ENCODE measurements around the gene GRHL3. TPM values are rescaled to one million over a fixed set of nuclear protein-coding genes. Genes with fewer than 3 reads are reported as not detected.

GRHL3 gene
- total RNA-seq, 1 experiment from 2014 or later, result 1.1 TPM

GRCh38 chr1:24308365-24309015 lies 10.7 kb upstream of the GRHL3 start:
- H3K27ac ChIP-seq, result peak overlapping the region; percentile 40; the same call in 1 of the 2 replicates
- TF ChIP-seq CTCF (conservative IDR thresholded peaks at IDR 0.05) (peak; percentile 32; the same call in 1 of the 2 replicates), EZH2 (IDR thresholded peaks at IDR 0.05; ENCODE audit: low read depth) (no peak)
- ChIA-PET POLR2A (ENCODE audit: unreplicated experiment) (interaction anchor here (0.5 kb wide), 1 partner anchor 12 kb away, joined by 5 read pairs; no protein-coding TSS in a partner anchor), CTCF (no interaction called here)
- peaks cover 31% of the 10 kb centered on the region for H3K4me1 ChIP-seq (replicated peaks; ENCODE audit: insufficient read depth)
- H3K9me2 ChIP-seq (ENCODE audit: insufficient read depth), result no peaks in the 10 kb centered on the region
- H2AFZ ChIP-seq, result no peak overlapping the region
- H3K27me3 ChIP-seq (ENCODE audit: insufficient read depth, low read depth), result no peaks in the 10 kb centered on the region
- H3K4me3 ChIP-seq, result no peak overlapping the region
- no TSS peak for BruUV-seq (replicated peaks)
- no peaks in the 10 kb centered on the region for H3K9me3 ChIP-seq (ENCODE audit: insufficient read depth, low read depth)
- no peaks in the 10 kb centered on the region for H3K36me3 ChIP-seq (ENCODE audit: low read depth)
- no peaks in the 10 kb centered on the region for H4K20me1 ChIP-seq (ENCODE audit: insufficient read depth)
- H3K4me2 ChIP-seq, result peak overlapping the region; percentile 55
- H3F3A ChIP-seq (ENCODE audit: insufficient read depth, low read depth), result peaks cover 13% of the 10 kb centered on the region; the same call in 1 of the 2 replicates
- DNase-seq, result no peak
- no peaks in the 10 kb centered on the region for H3K79me2 ChIP-seq (ENCODE audit: low read depth)
- intact Hi-C loops (cut with micrococcal nuclease; ENCODE audit: unreplicated experiment), result no loop called here

GRCh38 chr1:24309762-24310485 lies 9.2 kb upstream of the GRHL3 start:
- H3K27ac ChIP-seq, result no peak overlapping the region
- H3K27me3 ChIP-seq (ENCODE audit: insufficient read depth, low read depth), result no peaks in the 10 kb centered on the region
- H3K36me3 ChIP-seq (ENCODE audit: low read depth), result no peaks in the 10 kb centered on the region
- H3K79me2 ChIP-seq (ENCODE audit: low read depth), result no peaks in the 10 kb centered on the region
- peak in 1 of 2 experiments; percentile 71 for DNase-seq
- no peaks in the 10 kb centered on the region for H3K9me2 ChIP-seq (ENCODE audit: insufficient read depth)
- no TSS peak for BruUV-seq (replicated peaks)
- no peak for TF ChIP-seq CTCF (conservative IDR thresholded peaks at IDR 0.05)
- TF ChIP-seq EZH2 (IDR thresholded peaks at IDR 0.05; ENCODE audit: low read depth), result no peak
- no peak overlapping the region for H3K4me3 ChIP-seq
- H3K4me2 ChIP-seq, result no peak overlapping the region
- H2AFZ ChIP-seq, result no peak overlapping the region
- H4K20me1 ChIP-seq (ENCODE audit: insufficient read depth), result no peaks in the 10 kb centered on the region
- intact Hi-C loops (cut with micrococcal nuclease; ENCODE audit: unreplicated experiment), result no loop called here
- H3K4me1 ChIP-seq (replicated peaks; ENCODE audit: insufficient read depth), result peaks cover 31% of the 10 kb centered on the region
- ChIA-PET CTCF (interaction anchor here (1.0 kb wide), 1 partner anchor 108 kb away, joined by 3 read pairs; no protein-coding TSS in a partner anchor), POLR2A (ENCODE audit: unreplicated experiment) (no interaction called here)
- H3K9me3 ChIP-seq (ENCODE audit: insufficient read depth, low read depth), result no peaks in the 10 kb centered on the region
- H3F3A ChIP-seq (ENCODE audit: insufficient read depth, low read depth), result peaks cover 13% of the 10 kb centered on the region

- Histone ChIP-seq H4K20me1 (ENCODE audit: insufficient read depth) (no peaks in the 10 kb centered on the region), H3F3A (ENCODE audit: insufficient read depth, low read depth) (peaks cover 13% of the 10 kb centered on the region), H3K36me3 (ENCODE audit: low read depth) (no peaks in the 10 kb centered on the region), H3K4me3 (no peak overlapping the region), H3K27me3 (ENCODE audit: insufficient read depth, low read depth) (no peaks in the 10 kb centered on the region), H2AFZ (no peak overlapping the region), H3K27ac (no peak overlapping the region), H3K4me2 (no peak overlapping the region), H3K9me3 (ENCODE audit: insufficient read depth, low read depth) (no peaks in the 10 kb centered on the region), H3K9me2 (ENCODE audit: insufficient read depth) (no peaks in the 10 kb centered on the region), H3K79me2 (ENCODE audit: low read depth) (no peaks in the 10 kb centered on the region), H3K4me1 (replicated peaks; ENCODE audit: insufficient read depth) (peaks cover 32% of the 10 kb centered on the region)
- ChIA-PET CTCF (no interaction called here), POLR2A (ENCODE audit: unreplicated experiment) (no interaction called here)
- no TSS peak for BruUV-seq (replicated peaks)
- no peak for DNase-seq
- TF ChIP-seq EZH2 (IDR thresholded peaks at IDR 0.05; ENCODE audit: low read depth) (no peak), CTCF (conservative IDR thresholded peaks at IDR 0.05) (no peak)
- intact Hi-C loops (cut with micrococcal nuclease; ENCODE audit: unreplicated experiment), result no loop called here
These were observed 7.9 kb upstream of the GRHL3 start for GRCh38 chr1:24311234-24311633.

All from PC-9 (cell line).